HG03442 (cell line): ENCODE results near the gene TRUB1.
"Not testable (repeated sequence)": the region's sequence is repeated elsewhere in the genome, so short reads cannot be mapped to it uniquely, and the experiment has no call there.

Experiments
- ATAC-seq: cut with Tn5 transposase; IDR thresholded peaks from one replicate; pipeline ENCODE4 v1.9.1; 2021; ENCODE audit warnings: mild to moderate bottlenecking, moderate library complexity; ENCODE audit not compliant: unreplicated experiment

Gene TRUB1

DNA sequence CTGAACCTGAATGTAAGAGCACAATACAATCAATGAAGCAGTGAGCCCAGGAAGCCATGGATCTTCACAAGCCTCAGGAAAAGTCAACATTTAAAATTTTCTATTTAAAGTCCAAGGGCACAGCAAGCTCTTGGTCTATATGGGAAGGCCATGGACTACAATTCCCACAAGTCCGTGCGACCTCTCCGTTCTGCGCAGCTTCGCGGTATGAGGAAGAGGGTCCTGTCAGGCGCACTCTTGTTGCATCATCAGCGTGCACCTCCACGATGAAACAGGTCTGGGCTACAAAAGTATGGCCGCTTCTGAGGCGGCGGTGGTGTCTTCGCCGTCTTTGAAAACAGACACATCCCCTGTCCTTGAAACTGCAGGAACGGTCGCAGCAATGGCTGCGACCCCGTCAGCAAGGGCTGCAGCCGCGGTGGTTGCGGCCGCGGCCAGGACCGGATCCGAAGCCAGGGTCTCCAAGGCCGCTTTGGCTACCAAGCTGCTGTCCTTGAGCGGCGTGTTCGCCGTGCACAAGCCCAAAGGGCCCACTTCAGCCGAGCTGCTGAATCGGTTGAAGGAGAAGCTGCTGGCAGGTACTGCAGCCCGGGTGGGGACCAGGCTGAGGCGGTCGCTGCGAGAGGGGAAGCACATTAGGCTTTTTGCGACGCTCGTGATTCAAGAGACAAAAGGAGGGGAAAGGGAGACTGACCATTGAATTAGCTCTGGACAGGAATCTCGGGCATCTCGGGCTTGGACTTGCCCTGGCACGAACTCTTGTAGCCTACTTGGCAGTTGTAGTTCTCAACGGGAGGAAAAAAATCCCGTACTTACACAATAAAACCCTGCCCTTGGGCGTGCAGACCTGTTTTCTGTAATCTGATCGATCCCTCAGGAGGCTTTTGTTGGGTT, at the start of gene TRUB1:
Gene TRUB1, plus strand, starts transcription at position 234 of the 894 bp plus-strand sequence. Its CDS starts 59 bp downstream, at position 293.
- ATAC-seq, result peak; percentile 100

DNA sequence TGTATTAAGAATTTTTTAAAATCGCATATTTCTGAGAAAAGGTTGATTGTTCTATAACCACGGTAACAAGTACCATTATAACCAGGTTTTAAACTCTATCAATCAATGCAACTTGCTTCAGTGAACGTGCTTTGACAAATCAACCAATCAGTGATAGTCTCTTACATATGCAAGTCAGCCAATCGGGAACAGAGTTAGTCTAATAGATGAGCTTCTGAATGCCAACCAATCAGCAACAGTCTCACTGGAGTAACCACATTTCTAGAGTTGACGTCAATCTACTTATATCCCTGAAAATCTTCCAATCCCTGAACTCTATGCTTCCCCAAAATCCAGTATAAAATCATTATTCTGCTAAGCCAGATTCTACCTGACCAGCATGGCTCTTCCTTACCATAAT, 44.7 kb upstream of the TRUB1 start:
- no peak for ATAC-seq

DNA sequence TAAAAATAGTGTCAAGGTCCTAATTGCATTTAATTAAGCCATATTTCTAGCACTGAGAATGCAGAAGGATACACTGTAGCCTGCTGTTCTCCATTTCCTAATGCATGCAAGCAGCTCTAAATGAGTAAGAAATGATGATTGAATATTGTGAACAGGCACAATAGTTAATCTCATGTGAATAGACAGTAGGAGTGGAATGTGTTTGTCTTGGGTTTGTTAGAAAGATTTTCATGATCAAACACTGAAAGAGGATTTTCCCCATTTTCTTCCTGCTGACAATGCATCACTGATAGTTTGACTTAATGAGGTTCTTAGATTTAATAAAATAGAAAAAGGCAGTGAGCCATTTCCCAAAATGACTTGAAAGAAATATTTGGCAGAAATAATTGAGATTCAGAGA, 43.1 kb upstream of the TRUB1 start:
- no peak for ATAC-seq

DNA sequence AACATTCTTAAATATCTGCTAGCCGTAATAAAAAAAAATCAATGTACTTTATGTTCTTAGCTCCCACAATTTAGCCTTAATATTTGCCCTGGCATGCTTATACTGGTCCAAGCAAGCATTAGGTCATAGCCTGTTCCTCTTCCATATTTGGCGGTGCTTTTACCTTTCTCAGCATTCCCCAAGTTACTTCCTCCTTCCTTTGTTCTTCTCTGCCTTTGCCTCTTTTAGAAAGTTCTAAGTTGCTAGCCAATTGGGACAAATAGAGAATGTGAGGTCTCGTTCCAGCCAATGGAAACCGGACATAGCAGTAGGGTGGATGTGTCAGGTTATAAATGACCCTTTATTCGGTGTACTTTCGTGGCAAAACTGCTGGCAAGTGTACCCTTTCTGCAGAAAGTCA, 41.0 kb upstream of the TRUB1 start:
- not testable (repeated sequence) for ATAC-seq

DNA sequence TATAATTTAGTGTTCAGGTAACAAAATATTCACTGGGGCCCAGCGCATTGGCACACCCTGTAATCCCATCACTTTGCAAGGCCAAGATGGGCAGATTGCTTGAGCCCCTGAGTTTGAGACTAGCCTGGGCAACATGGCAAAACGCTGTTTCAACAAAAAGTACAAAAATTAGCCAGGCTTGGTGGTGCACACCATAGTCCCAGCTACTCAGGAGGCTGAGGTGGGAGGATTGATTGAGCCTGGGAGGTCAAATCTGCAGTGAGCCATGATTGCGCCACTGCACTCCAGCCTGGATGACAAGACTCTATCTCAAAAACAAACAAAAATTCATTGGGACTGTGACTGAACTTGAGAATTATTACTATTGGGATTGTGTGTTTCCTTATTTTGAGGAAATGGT, 40.4 kb upstream of the TRUB1 start:
- ATAC-seq, result no peak

DNA sequence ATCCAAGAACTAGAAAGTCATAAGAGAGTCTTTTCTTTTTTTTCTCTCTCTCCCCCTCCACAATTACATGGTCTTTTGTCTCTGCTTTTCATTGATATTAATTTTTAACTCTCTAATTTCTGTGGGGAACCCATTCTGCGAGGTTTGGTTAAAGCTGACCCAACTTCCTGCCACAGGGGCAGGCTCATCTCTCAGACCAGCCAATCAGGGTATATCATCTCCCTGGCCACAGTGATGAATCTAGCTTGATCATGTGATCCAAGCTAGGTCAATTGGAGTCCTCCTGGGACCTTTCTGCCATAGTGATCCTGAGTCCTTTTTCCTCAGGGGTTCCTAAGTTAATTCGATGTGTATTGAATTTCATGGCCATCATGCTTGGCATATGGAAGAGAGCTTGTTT, 38.0 kb upstream of the TRUB1 start:
- ATAC-seq, result no peak

DNA sequence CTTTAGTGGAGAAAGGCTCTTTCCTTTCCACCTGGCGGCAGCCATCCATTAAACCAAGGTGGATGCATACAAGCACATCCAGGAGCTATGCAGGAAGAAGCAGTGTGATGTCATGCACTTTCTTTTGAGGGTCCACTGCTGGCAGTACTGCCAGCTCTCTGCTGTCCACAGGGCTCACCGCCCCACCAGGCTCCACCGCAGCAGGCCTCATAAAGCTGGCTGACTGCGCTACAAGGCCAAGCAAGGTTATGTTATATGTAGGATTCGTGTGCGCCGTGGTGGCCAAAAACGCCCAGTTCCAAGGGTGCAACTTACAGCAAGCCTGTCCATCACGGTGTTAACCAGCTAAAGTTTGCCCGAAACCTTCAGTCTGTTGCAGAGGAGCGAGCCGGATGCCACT, 37.3 kb upstream of the TRUB1 start:
- no peak for ATAC-seq

DNA sequence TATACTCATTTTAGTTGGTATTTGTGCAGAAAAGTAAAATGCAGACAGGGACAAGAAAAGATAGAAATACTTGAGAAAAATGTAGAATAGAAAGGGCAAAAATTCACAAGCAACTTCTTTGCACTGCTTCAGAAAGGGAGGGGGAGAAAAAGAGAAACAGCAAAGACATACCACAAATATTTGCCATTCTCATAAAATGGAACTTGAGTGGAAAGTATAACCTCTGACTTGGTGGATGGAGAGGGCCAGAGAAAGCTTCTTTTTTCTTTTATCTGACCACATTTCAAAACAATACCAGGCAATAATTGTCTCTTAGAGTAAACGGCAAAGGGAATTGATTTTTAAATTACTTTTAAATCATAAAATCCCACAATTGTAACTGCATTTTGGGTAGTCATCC, 35.8 kb upstream of the TRUB1 start:
- ATAC-seq, result no peak

DNA sequence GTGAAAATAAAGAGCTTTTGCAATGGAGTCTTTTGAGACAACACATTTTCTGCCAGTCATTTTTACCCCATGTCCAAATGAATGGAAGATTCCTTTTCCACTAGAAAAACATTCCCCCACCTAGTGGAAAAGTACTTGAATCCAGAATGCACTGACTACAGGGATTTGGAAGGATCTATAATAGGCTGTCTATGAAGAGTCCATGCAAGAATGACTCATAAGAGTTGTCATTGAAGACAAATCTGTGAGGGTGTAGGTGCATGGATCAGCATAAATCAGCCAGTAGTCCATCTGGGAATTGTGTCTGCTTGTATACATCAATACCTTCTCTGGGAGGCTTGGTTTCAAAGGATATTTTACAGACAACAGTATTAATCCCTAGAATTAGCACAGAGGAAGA, 32.5 kb upstream of the TRUB1 start:
- no peak for ATAC-seq

DNA sequence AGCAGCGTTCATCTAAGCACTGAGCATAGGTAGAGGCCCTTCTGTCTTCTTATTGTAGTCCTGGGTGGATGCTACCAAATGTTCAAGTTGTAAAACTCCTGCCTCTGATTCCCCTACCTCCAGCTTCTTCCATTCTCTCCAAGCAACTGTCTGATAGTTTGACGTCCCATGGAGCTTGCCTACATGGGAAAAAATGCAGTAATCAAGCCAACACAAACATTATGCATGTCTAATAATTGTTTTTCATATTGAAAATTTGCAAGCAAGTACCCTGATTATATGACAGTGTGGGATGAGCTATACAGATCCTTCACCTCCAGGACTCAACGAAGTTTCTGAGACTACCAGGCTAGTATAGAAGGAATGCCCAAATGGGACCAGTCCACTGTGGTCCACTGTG, 31.0 kb upstream of the TRUB1 start:
- no peak for ATAC-seq

DNA sequence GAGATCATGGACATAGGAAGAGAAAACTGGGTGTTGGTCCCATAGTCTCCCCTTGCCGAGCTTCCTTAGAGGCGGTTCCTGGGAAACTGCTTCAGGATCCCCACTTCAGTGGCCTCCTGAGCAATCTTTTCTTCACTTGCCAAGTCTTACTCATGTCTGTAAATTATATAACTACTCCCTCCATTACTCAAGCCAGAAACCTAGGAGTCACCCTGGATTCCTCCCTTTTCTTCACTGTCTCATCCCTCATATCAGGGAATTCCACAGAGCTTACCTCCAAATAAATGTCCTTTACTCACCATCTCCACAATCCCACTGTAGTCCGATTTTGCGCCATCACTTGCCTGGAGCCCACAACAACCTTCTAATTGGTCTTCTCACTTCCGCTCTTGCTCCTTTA, 29.1 kb upstream of the TRUB1 start:
- no peak for ATAC-seq

DNA sequence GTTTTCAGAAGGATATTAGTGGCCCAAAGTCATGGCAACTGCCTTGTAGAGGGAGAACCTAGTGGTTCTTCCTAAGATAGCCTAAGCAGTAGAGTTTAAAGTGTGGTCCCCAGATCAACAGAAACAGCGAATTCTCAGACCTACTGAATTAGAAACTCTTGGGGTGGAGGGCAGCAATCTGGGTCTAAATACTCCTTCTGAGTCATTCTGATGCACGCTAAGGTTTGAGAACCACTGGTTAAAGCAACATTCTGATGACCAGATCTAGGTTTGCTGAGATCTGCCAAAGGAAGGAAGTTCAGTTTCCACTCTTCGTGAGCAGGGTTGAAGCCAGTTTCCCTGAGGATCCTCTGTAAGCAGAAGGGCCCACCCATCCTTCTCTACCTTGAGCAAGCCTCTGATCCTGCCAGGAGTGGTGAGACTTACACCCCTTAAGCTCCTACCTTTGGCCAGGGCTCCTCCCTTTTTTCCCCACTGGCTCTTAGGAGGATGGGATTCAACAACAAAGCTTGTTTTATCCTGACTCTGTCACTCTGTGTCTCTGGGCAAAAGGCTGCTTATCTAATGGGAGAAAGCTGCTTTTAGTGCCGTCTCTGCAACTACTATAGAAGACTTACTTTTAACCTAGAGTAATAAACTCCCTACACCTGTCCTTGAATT, 26.8 kb upstream of the TRUB1 start:
- peak; percentile 87 for ATAC-seq

DNA sequence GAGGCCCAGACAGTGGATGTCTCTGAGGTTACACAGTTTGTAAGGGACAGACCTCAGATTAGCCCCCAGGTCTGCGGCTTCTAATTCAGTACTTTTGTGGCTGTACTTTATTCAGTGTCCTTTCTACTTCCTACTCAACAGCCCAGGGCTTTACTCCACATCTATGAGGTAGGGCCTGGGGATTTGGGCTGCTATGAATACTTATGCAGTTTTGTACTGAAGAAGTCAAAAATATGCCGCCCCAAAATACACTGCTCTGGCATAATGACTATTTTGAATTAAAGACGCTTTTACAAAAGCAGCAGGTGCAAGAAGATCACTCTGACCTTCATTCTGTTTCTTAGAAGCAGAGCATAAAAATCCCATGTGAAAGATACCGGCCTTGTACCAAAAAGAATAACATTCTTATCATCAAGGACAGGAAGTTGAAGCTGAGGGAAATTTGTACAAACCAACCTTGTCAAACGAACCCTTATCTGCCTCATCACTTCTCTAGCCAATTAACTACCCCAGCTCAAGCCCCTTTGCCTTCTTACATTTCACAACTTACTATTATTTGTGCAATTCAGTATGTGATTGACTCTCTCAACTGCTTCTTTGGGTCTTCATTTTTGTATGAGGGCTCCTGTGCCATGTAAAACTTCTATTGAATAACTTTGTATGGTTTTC, 26.1 kb upstream of the TRUB1 start:
- ATAC-seq, result no peak

DNA sequence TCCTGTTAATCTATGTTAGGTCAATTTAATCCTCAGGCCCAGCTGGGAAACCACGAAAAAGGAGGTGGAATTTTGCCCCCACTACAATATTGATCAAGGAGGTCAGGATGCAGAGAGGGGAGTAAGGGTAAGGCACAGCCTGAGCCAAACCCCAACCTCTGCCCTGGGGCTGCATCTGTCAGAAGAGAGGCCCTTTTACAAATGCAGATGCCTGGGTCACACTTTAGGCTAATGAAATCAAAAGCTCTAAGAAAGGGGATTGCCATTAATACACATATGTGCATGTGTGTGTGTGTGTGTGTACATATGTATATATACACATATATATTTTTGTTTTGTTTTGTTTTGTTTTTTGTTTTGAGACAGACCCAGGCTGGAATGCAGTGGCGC, 25.5 kb upstream of the TRUB1 start:
- ATAC-seq, result no peak

DNA sequence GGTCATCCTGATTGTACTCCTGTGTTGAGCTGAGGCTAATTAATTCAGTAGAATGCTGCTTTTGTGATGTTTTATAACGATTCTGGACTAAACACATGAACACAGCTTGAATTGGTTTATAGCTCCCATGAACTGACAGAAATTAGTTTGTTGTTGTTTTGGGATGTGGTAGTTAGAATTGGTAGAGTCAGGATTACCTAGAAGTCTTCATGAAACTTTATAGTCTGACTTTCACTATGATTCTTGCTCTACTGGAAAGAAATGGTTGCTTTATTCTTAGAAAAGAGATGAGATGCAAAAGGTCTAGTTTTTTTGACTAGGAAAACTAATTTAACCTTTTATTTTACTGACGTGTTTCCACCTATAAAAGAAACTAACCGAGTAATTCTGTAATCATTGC, 23.4 kb upstream of the TRUB1 start:
- no peak for ATAC-seq

DNA sequence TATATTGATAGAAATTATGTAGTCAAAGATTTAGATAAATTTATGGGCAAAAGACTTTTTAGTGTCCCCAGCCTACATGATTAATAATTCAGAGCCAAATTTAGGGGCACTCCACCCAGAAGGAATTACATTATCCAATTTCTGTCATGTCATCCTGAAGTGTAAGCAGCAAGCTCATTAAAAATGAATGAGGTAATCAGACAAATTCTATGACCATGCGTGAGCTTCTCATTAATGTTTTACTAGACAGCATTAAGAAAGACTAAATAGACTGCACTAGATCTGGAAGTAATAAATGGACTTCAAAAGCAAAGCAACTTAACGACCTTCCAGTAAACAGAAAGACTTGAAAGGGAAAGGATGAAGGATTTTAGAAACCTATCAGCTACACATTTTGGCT, 22.7 kb upstream of the TRUB1 start:
- no peak for ATAC-seq

DNA sequence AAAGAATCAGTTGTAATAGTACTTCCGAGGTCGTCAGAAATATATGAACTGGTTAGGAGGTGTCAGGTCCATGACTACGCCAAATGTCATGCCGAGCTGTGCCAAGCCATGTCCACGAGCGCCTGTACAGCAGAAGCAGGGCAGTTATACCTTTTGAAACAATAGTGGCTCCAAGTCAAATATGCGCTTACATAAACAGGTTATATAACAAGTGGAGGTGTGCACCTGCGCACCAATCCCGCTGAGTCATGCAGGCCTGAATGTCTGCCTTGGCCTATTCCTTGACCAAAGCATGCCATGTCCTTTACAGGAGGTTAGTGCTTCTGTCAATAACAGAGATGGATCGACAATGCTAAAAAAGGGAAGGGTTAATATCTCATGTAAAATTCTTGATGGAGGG, 21.3 kb upstream of the TRUB1 start:
- ATAC-seq, result no peak

DNA sequence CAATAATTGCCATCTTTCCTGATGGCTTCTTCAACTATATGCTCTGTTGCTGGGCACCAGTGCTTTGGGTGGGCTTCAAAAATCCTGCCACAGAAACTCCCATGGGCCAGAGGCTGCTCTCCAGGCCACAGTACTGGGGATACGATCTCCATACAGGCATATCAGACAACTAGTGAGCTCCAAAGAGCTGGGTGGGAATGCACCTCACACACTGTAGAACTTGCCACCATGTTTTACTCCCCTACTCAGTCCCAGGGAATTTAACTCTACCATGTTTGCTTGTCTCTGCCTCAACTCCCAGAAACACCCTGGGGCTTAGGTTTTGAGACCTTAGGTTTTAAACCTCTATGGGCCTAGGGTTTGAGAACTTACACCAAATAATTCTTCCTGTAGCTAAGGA, 20.5 kb upstream of the TRUB1 start:
- no peak for ATAC-seq

DNA sequence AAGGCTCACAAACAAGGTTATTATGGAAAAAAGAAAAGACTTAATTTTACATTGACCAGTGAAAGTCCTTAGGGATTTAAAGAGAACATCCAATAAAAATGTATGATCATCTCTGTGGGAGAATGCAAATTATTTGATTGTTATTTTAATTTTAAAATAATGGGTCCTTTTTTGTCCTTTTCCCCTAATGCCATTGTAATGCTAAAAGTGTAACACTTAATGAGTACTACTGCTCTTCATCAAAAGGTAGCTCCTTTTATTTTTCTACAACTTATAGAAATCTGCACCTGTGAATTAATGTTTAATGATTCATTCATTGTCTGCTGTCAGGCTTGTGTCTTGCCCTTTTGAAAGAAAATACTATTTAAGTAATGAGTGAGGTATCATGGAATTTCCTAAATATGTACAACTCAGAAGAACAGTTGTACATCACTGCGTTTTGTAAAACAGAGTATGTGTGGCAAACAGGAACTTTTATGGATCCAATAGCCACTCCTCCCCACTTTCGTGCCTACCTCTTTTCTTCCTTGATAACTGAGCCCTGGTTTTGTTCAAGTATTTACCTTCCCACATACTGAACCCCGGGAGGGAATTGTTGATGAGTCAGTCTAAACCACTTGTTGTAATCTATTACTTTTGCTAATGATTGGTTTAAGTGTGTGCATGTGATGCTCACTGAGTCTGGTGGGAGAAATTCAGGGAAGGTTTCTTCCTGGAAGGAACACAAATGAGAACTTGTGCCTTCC, 19.9 kb upstream of the TRUB1 start:
- ATAC-seq, result no peak

DNA sequence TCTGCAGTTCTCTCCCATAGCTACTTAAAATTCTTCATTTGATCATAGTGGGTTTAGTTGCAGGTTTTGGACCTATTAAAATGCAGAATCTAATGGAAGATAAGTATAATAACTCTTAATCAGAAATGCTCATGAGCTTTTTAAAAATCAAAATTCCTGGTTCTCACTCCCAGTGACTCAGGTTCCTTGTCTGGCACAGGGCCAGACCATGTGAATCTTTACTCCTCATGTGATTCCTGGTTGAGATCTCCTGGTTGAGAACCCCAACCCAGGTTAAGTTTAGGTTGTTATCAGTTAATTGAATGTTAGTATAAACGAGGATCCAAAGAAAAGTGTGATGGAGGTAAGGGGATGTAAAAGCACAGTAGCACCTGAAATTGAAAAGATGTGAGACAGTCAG, 17.5 kb upstream of the TRUB1 start:
- ATAC-seq, result no peak

DNA sequence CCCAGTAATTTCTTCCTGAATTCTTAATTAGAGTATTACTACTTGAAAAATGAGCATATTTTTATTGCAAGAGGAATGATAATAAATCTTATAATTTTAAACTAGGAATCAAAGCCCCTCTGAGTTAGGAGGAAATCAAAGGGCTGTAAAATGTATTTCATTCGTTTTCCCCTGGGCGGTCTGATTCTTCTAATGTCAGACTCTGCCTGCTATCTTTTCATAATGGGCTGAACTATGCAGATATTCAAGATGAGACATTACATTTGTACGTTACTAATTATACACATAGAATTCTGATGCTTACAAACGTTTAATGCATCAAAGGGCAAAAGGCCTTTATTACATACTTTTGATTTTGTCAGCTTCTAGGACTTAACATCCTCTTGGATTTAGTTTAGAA, 16.0 kb upstream of the TRUB1 start:
- ATAC-seq, result no peak
